SK-N-MC (cell line): Measurements from ENCODE around the gene MYBPH.

Experiments used
- EZH2 ChIP-seq: fragments of 200-600 bp; sonication (generic); IDR thresholded peaks from one replicate; pipeline ENCODE4 v1.6.1; 2017; ENCODE audit warnings: antibody characterized with exemption
- FOXP2 ChIP-seq: optimal IDR thresholded peaks from 2 replicates; pipeline ENCODE3; 2011; ENCODE audit warnings: mild to moderate bottlenecking, moderate library complexity; ENCODE audit not compliant: insufficient read depth; ENCODE audit errors: extremely low read length, control extremely low read depth
- POLR2AphosphoS5 ChIP-seq: IDR thresholded peaks from 2 replicates; pipeline ENCODE4 v1.6.1; 2012; ENCODE audit warnings: mild to moderate bottlenecking, low read depth, low read length, borderline replicate concordance

DNA sequence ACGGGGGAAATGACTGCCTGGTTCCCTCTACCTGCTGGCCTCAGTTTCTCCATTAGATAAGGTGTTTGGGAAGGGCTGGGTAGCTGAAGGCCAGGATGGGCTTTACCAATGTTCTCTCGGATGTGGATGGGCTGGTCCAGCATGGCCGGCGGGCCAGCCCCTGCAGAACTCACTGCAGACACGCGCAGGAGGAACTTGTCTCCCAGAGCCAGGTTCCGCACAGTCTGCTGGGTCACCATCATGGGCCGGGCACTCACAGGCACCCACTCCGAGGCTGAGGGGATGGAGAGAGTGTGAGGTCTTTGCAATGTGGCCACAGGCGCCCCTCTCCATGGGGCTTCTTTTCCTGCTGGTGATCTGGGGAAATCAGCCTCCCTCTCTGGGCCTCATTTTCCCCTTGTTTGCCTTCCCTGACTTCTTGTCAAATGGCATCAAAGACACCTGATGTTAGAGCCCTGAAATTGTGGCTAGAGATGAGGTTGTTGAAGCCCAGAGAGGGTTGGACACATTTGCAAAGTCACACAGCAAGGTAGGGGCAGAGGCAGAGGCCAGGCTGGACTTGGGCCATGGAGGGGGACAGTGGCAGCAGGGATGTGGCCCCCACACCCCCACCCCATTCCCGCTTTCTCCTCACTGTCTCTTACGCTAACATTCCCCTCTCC lies 1.2 kb downstream of the MYBPH start:
- TF ChIP-seq EZH2, result no peak
- no peak for TF ChIP-seq POLR2AphosphoS5
- no peak for TF ChIP-seq FOXP2
